ENCODE results near the gene PTF1A.

PTF1A gene

GRCh38 chr10:23187155-23187554, 5.0 kb upstream of the PTF1A start:
- no peak for DNase-seq (ENCODE audit: low read depth)

GRCh38 chr10:23189024-23189423, 3.1 kb upstream of the PTF1A start:
- no peak for DNase-seq (ENCODE audit: low read depth)

- no peak for DNase-seq (ENCODE audit: low read depth)
Observed at GRCh38 chr10:23190872-23191763, 994 bp upstream of the PTF1A start.

- DNase-seq (ENCODE audit: low read depth), result no peak
Observed at GRCh38 chr10:23192712-23193434, 761 bp downstream of the PTF1A start.

GRCh38 chr10:23193435-23194074, 1.4 kb downstream of the PTF1A start:
- DNase-seq (ENCODE audit: low read depth), result no peak

- DNase-seq (ENCODE audit: low read depth), result no peak
Observed at GRCh38 chr10:23194471-23194965, 2.4 kb downstream of the PTF1A start.

GRCh38 chr10:23194966-23195845, 3.1 kb downstream of the PTF1A start:
- no peak for DNase-seq (ENCODE audit: low read depth)

- no peak for DNase-seq (ENCODE audit: low read depth)
Observed at GRCh38 chr10:23195846-23196600, 3.9 kb downstream of the PTF1A start.

GRCh38 chr10:23196915-23197314, 4.8 kb downstream of the PTF1A start:
- no peak for DNase-seq (ENCODE audit: low read depth)

GRCh38 chr10:23197416-23197861, 5.3 kb downstream of the PTF1A start:
- no peak for DNase-seq (ENCODE audit: low read depth)

GRCh38 chr10:23198610-23198939, 6.5 kb downstream of the PTF1A start:
- DNase-seq (ENCODE audit: low read depth), result no peak

GRCh38 chr10:23198940-23199767, 7.0 kb downstream of the PTF1A start:
- DNase-seq (ENCODE audit: low read depth), result no peak

- no peak for DNase-seq (ENCODE audit: low read depth)
Observed at GRCh38 chr10:23199768-23200511, 7.8 kb downstream of the PTF1A start.

- DNase-seq (ENCODE audit: low read depth), result no peak
Observed at GRCh38 chr10:23200586-23200985, 8.5 kb downstream of the PTF1A start.

- DNase-seq (ENCODE audit: low read depth), result no peak
Observed at GRCh38 chr10:23200997-23201652, 9.0 kb downstream of the PTF1A start.

- no peak for DNase-seq (ENCODE audit: low read depth)
Observed at GRCh38 chr10:23201837-23202236, 9.7 kb downstream of the PTF1A start.

GRCh38 chr10:23202779-23203178, 10.7 kb downstream of the PTF1A start:
- DNase-seq (ENCODE audit: low read depth), result no peak

Data from HS-27A (cell line).